GM21526 (cell line): ENCODE measurements around the gene CFAP20DC.
"Not testable (repeated sequence)": the region's sequence is repeated elsewhere in the genome, so short reads cannot be mapped to it uniquely, and the experiment has no call there.

Source experiments
- ATAC-seq: cut with Tn5 transposase; IDR thresholded peaks from one replicate; pipeline ENCODE4 v1.9.1; 2021; ENCODE audit warnings: moderate library complexity; ENCODE audit not compliant: unreplicated experiment, low FRiP score

The CFAP20DC gene

DNA sequence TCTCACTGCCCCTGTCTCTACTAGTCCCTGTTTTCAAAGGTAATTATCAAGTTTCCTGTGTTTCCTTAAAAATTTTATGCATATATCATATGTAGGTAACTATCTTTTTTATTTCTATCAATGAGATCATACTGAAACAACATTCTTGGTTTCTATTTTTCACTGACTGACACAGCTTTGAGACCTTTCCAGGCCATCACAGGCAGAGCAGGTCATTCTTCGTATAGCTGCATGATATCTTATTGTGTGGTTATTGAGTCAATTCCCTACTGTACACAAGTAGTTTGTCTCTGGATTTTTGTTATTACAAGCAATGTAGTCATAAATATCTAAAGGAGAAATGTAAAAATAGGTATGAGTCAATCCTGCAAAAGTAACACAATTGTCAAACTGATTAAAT lies 169.6 kb downstream of the CFAP20DC start:
- ATAC-seq: no peak

DNA sequence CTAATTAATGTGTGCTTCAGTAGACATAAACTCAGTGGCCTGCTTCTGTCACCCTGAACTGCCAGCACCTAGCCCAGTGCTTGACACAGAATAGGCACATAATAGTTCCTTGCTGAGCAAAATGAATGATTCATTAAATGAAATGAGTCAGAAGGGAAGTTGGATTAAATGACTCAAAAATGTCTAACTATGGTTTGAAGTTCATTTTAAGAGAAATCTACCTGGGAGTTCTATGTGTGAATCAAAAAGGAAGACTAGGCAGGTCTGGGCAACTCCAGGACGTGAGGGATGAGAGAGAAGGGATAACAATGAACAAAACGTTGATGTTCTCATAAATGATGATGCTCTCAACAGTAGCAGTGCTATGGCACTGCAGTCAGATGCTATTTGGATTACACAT lies 175.0 kb downstream of the CFAP20DC start:
- no peak for ATAC-seq

DNA sequence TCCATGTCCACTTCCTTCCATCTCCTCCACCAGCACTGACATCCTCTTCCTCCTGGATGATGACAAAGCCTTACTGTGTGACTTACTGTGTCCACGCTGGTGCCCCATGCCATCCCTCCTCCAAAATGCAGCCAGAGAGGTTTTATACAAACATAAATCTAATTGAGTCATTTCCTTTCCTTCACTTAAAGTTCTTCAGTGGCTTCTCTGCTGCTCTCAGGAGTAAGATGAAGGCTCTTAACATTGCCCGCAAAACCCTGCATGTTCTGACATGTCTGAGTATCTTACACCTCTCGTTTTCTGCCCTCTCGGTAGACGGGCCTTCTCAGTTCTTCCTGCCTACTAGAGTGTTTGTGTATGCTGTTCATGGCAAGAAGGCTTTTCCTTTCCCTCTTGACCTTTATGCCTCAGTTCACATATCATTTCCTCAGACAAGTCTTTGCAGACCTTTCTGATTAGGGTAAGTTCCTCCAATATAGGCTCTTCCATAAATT lies 175.5 kb downstream of the CFAP20DC start:
- ATAC-seq: no peak

DNA sequence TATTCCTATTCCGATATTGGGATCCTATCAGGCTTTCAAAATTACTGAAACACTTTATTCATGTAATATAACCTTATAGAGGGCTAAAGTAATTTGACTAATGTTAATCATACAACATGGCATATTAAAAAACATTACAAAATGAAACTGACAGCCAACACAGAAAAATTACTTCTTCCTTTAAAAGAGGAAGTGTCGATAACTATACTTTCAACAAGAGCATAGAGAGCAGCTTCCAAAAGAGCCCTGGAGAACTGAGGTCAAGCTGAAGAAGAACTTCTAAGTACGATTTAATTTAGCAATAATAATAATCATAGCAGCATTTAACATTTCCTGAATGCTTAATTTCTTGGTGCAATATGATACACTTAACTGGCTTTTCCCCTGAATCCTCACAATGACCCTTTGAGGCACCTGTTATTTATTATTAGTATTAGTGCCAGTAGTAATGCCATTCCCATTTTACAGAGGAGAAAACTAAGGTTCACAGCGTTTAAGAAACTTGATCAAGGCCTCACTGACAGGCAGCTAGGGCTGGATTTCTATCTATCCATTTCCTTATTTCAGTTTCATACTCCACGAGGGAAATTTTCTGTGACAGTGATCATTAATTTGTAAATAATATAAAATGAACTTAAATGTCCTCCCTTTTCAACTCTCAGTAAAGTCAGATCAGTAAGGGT lies 181.6 kb downstream of the CFAP20DC start:
- no peak for ATAC-seq

DNA sequence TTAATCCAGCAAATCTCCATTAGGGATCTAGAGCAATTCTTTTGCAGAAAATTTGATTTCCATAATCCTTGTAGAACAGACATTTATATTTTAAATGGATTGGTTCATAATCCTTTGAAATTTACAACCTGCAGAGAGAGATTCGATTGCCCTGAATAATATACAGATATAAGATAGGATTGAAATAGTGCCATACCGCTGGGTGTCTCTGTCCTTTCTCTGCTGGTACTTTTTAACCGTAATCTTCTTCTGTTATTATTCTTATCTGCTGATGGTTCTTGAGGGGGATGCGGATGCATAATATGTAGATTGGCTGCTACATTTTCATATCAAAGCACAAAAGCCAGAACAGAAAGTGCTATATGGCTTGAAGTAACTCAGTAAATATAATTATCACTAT lies 182.2 kb downstream of the CFAP20DC start:
- no peak for ATAC-seq

DNA sequence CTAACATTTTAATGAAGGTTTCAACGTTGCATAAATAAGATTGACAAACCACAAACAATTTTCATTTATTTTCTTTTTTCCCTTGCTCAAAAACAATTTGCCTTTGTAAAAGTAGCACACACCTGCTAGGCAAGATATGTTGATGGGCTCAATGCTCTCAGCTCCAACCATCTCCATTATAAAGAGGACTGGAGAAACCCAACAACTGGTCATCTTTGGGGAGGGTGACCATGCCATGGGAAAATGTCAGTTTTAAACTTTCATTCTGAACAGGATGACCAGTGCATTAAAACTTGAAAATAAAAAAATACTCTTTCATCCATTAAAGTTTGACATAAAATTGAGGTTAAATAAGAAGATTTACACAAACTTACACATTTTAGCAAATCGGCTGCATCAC lies 183.7 kb downstream of the CFAP20DC start:
- ATAC-seq: no peak

DNA sequence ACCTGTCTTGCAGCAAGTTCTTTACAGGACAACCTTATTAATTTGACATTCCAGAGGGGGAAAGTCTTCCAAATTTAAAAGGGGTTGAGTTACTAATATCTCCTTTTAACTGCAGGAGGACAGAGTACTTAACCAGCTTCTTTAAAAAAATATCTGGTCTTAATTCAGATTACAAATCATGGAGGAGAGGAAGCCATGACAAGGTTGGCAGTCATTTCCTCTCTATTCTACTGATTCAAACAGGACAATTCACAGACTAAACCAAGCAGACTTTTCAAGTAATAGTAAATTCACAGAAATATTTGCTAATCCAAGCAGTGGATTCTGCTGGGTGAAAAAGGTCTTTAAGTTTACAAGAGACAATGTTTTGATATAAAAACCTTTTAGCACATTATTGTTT lies 185.3 kb downstream of the CFAP20DC start:
- no peak for ATAC-seq

DNA sequence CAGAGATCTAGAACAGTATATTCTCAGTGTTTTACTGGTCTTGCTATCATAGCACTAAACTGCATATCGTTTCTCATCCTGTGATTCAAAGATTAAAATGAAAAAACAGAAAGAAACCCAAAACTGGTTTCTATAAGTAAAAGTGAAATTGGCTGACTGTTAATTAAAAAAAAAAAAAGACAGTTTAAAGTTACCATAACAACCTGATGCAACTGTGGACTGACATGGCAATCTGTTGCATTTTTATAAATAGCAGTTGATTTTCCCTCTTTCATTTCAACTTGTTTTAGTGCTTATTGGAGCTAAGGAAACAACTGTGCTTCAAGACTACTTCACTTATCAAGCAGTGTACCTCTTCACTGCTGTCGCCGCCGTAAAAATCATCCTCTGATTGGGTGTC lies 186.6 kb downstream of the CFAP20DC start:
- ATAC-seq: no peak

DNA sequence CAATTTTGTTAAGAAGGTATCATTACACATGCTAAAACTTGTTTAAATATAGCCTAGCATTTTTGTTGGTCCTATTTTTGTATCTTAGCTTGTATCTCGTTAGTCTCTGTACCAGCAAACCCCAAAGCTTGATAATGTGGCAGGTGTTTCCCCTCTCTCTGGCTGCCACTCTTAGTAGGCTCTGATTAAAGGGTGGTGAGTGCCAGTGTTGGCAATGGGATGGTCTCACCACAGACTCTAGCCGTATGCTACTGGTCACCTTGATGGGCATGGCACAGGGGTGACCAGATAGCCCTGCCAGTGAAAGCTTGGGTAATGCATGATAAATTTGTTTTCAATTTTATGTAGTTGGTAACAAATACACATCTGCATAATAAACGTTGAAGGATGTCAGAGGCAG lies 188.3 kb downstream of the CFAP20DC start:
- no peak for ATAC-seq

DNA sequence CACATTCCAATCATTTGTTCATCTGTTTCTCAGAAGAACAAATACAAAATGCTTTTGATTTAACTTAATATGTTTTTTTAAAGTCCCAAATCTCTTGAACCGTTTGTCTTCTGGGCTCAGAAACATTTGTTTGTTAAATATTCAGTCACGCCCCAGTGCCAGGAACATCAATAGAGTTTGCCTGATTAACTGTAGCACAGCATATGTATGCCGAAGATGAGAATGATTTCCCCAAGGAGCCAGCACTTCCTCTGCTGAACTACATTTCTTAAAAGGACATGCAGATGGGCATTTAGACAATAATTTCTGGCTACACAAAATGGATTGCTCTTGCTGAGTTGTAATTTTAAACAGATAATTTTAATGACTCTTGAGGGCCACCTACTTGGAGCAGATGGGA lies 191.7 kb downstream of the CFAP20DC start:
- ATAC-seq: no peak

DNA sequence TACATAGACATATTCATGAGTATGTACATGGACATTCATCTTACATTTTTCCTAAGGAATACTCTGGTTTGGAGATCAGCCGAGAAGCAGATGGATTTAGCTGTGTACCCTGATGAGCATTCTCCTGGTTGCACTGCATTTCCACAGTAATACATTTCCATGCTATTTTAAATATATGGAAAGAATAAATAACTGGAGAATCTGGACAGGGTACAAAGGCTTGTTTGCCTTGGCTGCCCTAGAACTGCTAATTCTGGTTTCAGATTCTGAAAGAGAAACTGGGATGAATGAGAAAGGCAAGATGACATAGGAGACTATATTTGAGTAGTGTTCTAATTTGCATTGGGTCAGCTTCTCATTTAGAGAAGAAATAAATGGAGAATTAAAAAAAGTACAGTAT lies 192.4 kb downstream of the CFAP20DC start:
- no peak for ATAC-seq

DNA sequence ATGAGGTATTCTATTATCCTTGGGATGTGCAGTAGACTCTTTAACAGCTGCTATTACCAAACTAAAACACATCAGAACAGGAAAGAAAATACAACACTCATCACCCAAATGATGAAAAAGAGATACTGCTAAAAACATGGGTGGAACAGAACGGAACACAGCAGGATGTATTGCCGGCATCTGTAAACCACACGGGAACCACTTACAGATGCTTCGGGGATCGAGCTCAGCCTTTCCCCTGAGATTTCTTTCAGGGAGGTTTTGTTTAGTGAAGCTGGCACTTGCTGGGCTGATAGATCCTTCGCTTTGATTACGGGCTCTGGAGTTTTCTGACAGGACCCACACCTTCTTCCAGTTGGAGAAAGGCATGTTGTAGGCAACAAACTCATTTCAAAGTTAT lies 201.0 kb downstream of the CFAP20DC start:
- no peak for ATAC-seq

DNA sequence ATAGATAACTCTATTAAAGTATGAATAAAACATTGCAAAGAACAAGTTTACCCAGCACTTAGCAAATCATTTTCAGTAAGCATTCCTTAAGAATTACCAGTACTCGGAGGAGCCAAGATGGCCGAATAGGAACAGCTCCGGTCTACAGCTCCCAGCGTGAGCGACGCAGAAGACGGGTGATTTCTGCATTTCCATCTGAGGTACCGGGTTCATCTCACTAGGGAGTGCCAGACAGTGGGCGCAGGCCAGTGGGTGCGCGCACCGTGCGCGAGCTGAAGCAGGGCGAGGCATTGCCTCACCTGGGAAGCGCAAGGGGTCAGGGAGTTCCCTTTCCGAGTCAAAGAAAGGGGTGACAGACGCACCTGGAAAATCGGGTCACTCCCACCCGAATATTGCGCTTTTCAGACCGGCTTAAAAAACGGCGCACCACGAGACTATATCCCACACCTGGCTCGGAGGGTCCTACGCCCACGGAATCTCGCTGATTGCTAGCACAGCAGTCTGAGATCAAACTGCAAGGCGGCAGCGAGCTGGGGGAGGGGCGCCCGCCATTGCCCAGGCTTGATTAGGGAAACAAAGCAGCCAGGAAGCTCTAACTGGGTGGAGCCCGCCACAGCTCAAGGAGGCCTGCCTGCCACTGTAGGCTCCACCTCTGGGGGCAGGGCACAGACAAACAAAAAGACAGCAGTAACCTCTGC lies 207.6 kb downstream of the CFAP20DC start:
- not testable (repeated sequence) for ATAC-seq

DNA sequence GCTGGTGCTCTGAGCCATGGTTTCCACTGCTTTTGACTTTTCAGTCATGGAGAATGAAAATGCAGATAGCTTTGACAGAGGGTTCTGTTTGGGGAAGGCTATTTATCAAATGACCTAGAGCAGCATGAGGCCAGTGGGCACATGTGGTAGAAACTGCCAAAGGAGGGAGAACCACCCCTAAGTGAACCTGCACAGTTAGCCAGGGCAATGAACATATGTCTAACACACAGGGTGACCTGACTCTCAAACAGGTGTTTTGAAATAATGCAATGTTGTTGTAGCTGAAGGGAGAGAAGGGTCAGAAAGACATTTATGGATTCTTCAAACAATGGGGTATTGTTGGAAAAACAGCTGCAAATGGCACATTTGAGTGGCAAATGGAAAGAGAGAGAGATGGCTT lies 208.9 kb downstream of the CFAP20DC start:
- ATAC-seq: no peak

DNA sequence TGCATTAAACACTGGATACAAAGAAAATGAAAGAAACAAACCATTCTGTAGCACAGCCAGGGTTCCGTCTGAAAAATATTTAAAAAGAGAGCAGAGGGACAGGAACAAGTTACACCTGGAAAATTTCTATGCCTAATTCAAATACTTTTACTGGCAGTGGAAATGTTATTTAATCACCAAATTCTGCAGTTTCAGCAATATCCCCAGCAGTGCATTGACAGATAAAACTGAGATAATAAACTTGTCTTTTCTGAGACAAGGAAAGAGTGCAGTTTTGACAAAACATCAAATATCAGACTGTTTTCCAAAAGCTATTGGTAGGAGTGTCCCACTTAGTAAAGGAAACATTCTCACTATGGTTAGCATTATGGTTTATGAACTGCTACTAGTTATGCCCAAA lies 209.9 kb downstream of the CFAP20DC start:
- ATAC-seq: no peak

DNA sequence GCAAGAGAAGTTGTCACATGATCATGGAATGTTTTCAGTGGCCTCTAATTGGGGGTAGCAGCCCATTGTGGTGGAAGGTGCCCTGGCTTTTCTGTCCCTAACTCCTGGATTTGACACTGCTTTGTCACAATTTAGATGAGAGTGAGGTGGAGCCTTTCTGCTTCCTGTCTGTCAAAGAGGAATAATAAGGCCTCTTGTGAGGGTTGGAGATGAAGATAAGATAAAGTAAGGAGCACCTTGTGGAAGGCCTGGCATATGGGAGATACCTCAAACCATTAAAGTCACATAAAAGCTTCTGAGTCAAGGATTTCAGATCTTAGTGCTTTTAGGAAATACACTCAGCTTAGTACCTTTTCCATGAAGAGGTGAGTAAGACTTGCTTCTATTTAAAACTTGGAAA lies 210.6 kb downstream of the CFAP20DC start:
- no peak for ATAC-seq

DNA sequence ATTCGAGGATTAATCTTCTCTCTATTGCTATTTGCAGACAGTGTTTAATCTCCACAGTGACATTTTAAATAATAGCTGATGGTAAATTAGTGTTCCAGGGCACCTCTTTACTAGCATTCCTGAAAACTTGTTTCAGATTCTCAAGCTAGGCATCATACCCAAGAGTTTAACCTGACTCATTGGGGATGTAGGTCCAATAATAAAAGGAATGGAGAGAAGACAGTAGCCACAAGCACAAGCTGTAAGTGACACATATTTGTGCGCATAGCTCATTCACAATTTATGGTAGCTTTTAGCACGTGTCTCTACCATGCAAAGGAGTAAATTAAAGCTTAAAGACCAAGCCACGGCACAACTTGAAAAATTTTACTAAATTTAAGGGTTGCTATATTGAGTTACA lies 212.0 kb downstream of the CFAP20DC start:
- ATAC-seq: no peak

DNA sequence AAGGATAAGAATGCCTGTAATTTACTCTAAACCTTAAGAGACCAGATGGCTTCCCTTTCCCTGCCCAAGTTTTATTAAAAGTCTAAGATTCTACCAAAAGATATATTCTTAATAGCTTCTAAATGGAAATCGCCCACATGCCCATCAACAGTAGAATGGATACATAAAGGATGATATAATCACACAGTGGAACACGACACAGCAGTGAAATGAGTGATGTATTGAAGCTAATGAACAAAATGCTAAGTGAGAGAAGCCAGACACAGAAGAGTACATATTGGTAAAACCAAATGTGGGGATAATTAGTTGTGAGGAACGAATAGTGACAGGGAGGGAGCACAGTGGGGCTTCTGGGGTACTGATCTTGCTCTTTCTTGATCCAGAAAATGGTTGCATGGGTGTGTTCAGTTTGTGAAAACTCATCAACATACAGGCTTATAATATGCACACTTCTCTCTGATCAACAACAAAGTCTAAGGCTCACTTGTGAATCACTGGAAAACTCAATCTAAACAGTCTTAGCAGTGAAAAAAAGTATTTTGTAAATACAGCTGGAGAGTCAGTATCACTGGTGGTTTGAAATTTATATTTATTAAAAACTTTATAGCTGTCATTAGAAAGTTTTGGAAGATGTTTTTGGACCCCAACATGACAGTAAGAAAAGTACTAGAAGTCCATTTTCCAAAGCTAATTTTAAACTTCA lies 212.5 kb downstream of the CFAP20DC start:
- ATAC-seq: no peak

DNA sequence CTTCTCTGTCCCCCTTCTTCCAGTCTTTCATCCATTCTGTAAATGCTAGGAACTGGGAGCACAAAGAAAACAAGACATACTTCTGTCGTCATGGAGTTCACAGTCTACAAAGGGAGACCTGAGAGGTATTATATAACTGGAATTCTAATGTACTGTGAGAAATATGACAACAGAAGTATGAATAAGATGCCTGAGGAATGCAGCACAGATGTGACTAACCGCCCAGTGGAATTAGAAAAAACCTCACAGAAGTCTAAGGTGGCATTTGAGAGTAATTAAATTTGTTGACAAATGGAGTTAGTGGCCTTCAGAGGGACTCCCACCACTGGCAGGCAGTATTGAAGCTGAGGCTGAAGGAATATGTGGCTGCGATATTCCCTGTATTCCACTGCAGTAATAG lies 214.7 kb downstream of the CFAP20DC start:
- no peak for ATAC-seq

DNA sequence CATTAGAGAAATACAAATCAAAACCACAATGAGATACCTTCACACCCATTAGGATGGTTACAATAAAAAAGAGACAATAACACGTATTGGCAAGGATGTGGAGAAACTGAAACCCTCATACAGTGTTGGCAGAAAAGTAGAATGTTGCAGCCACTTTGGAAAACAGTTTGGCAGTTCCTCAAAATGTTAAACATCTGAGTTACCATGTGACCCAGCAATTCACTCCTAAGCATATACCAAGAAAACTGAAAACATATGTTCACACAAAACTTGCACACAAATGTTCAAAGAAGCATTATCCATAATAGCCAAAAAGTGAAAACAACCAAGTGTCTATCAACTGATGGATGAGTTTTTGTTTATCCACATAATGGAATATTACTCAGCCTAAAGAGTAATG lies 216.3 kb downstream of the CFAP20DC start:
- no peak for ATAC-seq

DNA sequence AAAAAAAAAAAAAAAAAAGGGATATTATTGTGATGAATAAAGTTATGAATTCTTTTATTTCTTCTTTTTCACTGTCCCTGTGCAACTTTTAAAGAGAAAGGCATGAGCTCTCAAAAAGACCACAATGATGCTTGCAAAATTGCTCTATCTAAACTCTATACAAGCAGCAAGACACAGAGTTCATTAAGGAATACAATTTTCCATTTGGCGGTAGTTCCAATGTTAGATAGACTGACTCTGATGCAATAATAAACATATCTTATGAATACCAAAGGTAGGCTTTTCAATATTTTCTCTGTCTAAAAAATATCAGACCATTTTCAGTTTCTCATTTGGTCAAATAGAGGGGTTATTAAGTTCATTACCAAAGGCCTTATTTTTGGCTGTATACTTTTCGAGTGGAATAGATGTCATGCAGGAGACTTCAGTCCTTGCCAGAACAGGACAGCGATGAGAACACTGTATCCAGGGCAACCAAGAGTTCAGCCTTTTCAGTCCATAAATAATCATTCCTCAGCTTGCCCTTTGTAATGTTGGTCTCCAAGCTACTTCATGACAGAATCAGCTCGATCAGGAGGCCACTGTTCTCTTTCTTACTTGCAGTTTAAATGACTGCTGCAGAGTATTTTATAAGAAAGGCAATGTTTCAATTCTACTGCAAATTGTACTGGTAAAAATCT lies 220.4 kb downstream of the CFAP20DC start:
- no peak for ATAC-seq
